GM21529 (cell line): Measurements from ENCODE around the gene GALNTL6.
A peak's percentile ranks its signal among the peaks of the same experiment; 100 is the strongest.

Experiments
- ATAC-seq: cut with Tn5 transposase; IDR thresholded peaks from one replicate; pipeline ENCODE4 v1.9.1; 2021; ENCODE audit not compliant: unreplicated experiment

GALNTL6 gene

DNA sequence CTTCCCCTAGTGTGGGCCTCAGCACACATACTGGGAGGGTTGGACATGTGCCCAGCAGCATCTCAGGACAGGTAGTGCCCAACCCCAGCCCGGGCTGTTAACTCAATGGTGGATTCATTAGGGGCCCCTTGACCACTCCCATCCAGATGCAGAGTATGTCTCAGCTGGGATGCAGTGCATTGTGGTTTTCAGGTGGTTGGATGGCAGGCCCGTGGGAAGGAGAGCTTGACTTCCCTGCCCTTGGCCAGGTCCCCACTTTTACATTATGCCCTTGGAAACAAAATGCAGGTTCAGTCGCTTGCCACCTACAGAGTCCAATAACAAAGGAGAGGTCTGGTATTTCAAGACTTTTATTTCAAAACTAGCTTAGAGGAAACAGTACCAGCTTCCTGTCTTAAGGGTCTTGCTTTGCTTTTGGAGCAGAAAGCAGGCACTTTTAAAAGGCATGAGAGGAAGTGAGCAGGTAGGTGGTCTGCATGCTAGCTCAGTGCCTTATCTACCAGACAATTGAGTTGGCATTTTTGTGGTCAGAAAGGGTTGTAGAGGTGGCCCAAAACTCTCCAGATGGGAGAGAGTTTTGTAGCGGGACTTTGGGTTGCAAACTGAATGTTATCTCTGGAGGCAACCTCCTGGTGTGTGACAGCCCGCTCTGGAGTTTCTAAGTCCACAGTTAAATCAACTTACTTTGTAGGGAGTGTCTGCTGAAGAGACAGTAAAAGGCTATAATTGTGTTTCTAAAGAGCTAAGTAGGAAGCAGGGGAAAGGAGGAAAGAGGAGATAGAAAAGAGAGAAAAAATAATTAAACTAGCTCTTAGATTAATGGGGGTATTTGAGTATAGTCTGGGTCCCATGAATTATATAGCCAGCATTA lies 171.0 kb downstream of the GALNTL6 start:
- ATAC-seq, result no peak

DNA sequence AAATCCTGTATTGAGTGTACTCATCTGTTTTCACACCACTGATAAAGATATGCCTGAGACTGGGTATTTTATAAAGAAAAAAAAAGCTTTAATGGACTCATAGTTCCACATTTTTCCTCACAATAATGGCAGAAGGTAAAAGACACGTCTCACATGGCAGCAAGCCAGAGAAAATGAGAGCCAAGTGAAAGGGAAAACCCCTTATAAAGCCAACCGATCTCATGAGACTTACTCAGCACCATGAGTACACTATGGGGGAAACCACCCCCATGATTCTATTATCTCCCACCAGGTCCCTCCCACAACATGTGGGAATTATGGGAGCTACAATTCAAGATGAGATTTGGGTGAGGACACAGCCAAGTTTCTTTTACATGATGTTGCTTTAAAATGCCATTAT lies 171.9 kb downstream of the GALNTL6 start:
- no peak for ATAC-seq

DNA sequence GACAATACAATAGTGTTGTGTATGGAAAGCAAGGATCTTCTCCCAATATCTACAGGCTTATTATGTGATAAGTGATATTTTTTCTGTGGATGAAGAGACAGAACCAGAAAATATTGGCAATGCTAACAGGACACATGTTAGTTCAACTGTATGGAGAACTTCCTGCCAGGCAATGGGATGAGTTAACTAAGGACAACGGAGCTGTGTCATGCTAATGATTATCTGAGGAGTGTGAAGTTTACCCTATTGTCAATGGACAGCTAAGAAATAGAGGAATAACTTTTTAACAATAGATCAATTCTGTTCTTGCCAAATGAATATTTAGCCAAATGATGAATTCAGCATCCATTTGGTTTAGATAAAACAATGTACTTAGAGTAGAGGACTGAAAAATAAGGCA lies 180.0 kb downstream of the GALNTL6 start:
- no peak for ATAC-seq

DNA sequence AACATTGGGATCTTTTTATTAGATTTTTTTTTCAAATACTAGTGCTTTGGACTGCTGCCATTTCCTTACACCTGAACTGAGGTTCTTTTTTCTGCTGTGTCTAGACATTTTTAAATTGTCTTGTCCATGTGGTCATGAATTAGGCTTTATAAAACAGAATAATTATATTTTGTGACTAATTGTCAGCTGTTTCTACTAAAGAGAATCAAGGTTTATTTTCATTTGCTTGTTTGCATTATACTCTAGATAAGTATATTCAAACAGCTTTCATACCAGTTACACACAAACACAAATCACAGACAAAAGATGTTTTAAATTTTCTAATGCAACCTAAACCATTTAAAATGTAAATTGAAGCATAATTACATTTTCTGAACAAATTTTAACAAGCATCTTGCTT lies 194.7 kb downstream of the GALNTL6 start:
- no peak for ATAC-seq

DNA sequence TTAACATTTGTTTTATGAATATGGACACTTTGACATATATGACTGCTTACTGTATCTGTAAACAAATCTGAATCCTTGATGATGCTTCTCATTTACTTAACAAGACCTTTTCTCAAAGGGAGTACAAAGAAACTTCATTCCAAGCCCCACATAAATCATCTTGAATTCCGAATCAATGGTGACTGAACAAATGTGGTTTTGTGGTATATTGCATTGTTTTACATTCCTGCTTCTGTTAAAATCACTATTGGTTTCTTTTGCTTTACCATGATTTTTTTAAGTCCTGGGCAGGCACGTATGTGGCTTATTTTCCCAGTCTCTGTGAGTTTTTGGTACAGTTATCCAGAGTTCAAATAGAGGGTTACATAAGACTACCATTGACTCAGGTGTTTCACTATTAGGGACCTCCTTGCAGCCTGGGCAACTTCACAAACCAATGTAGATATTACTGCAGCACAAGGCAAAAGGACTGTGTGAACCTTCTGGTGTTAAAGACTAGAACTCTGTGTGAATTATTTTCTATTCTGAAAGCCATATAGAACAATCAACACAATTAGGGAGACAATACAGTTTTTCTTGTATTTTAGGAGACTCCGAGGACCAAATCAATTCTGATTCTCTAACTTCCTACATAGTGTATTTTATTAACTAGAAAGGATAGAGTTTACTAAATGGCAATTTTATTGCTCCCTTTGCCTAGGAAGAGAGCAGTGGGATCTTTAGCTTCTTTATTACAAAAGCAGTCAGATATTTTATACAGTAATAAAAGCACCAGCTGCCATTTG lies 196.4 kb downstream of the GALNTL6 start:
- no peak for ATAC-seq

DNA sequence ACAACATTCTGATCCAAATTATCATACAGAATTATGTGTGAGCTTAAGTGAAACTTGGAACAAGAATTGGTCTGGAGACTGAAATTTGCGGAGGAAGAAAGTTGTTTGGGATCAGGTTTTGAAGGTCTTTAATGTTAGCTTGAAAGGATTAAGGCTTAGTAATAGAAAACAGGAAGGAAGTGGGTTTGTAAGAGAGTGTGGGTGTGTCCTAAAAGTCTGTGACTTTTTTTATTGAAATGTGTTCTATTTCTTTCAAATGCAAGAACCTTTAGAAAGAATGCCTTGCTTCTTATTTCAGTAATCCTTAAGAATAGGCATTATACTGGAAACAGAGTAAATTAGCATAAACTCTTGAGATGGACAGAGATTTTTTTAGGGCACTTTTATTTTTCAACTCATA lies 198.0 kb downstream of the GALNTL6 start:
- no peak for ATAC-seq

DNA sequence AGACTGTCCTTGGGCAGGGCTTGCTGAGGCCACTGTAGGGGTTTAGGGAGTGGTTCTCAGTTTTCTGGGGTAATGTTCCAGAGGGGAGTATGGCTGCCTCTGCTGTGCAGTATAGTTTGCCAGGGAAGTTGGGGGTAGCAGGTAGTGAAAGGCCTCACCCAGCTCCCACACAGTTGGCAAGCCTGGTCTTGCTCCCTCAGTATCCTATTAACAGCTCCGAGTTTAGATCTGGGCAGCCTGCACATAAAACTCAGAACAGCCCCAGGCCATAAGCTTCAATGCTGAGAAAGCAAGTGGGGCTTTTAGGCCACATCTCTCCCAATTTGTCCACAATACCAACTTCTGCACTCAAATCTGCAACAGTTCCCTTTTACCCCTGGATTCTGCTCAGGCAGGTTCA lies 205.2 kb downstream of the GALNTL6 start:
- ATAC-seq, result no peak

DNA sequence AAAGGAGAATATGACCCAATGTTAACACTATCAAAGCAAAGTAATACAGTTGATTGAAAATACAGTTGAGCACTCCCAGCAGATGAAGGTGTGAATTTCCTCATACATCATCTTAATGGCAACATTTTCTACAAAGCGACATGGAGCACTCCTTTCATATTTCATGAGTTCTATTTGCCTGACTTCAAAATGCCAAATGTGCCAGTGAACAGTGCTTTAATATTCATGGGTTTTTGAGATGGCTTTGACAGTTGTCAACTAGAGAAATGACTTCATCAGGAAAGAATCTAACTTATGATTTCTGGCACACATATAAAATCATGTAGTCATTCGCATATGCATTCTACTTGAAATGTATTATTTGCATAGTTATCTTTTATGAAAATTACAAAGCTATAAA lies 222.4 kb downstream of the GALNTL6 start:
- ATAC-seq, result no peak

DNA sequence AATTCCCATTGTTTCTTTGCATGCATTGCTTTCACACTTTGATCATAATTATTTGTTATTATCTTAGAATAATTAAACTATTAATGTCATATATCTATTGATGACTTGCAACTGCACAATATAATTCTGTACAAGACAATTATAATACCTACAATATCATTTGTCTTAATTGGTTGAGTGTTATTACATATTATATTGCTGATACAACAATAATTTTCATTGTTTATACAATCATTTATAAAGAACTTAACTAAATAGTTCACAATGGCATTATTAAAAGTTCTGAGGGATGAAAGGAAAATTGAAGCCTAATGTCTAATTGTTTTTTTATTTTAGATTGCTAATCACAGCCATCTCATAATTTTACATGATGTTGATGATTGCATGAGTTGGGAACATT lies 227.6 kb downstream of the GALNTL6 start:
- ATAC-seq, result no peak

DNA sequence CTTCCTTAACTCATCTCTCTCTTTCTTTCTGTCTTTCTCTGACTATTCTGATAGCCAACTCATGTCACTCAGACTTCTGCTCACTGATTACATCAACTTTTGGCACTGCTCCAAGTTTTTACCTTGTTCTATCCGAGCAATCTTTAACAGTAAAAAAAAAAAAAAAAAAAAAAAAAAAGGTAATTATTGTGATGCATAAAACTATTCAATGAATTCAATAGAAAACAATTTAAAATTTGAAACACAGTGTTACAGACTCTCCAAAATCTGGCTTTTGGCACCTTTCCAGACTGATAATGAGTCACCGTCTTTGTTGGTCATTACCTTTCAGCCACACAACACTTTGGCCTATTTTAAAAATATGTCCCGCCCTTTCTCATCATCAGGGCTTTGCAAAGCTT lies 229.5 kb downstream of the GALNTL6 start:
- no peak for ATAC-seq

DNA sequence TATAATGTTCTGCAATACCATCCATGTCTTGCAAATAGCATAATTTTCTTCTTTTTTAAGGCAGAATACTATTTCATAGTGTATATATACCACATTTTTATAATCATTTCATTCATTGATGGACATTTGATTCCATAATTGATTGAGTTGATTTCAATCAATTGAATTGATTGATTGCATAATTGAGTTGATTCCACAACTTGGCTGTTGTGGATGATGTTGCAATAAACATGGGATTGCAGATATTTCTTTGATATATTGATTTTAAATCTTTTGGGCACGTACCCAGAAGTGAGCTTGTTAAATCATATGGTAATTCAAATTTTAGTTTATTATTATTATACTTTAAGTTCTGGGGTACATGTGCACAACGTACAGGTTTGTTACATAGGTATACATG lies 232.8 kb downstream of the GALNTL6 start:
- ATAC-seq, result no peak

DNA sequence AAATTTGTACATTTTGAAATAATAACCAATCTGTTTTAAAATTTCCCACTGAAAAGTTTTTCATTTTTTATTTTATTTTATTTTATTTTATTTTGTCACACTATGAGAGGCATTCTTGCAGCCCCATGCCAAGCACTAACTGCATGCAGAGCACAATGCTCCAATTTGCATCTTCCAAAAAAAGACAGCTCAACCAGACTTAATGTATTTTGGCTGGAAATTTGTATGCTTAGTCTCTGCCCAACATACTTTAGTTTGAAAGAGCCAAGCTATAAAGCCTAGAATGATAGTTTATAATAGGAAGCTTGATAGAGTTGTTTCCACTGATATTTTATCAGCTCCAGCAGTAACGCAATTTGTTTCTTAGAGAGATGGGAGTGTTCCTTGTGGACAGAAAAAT lies 235.5 kb downstream of the GALNTL6 start:
- ATAC-seq, result no peak

DNA sequence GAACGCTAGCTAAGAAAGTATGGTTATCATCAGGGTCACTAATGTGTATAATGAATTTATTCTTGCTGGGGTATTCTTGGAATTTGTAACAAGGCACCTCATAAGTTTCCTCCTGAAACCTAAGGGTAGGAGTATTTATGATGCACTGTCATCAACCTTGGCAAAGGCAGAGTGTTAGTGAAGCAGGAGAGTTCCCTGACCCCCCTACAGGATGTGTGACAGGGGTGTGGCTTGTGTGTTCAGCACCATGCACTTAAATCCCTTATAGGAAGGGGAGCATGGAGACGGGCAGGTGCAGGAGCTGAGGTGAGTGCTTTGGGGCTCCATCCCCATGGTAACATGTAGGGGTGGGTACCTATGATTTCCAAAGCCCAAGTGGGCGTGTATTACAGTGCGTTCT lies 237.7 kb downstream of the GALNTL6 start:
- ATAC-seq, result no peak

DNA sequence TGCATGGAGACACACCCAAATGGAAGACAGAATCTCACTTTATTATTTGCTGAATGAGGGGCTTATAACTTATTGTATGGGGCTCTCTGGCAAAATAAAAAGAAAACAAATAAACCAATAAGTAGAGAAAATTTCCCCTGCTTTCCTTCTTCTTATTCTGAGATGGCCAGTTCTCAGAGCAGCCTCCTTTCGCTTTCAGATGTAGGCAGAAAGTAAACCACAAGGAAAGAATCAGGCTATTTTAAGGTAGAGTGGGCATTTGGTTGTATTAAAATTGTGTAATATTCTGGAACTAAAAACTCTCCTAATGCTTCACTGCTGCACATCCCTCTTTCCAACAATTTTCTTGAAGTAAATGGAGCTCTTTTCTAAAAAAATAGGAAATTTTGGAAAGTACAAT lies 241.8 kb downstream of the GALNTL6 start:
- peak; percentile 92 for ATAC-seq

DNA sequence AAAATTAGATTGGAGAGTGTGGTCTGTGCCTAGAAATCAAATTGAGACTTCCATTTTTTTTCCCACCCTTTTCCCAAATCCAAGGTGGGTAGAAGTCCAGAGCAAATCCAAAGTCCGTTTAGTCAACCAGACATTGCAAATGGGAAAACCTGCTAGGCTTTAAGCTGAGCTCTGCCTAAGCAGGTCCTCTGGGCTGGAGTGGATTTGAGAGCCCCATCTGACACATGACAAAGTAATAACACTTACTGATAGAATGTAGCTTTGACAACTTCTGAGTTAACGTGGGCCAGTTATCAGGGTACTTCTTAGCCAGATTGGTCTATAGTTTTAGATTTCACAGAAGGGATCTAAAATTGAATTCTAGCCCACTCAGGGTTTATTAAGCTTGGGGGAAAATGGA lies 242.3 kb downstream of the GALNTL6 start:
- no peak for ATAC-seq

DNA sequence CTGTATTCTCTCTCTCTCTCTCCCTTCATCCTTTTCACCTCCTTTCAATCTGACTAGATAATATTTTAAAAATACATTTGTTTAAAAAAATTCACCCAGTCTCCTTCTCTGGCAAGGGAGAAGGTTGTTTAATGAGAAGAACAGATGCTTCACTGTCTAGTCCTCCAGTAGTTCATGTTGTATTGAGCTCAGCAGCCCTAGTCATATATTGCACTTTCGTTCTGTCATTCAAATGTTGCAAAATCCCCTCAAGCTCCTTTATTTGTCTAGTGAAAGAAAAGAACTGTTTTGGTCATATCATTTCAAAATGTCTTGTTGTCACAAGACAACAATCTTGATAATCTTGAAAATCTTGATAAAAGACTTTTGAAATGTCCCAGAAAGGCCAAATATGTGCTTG lies 248.0 kb downstream of the GALNTL6 start:
- peak; percentile 92 for ATAC-seq

DNA sequence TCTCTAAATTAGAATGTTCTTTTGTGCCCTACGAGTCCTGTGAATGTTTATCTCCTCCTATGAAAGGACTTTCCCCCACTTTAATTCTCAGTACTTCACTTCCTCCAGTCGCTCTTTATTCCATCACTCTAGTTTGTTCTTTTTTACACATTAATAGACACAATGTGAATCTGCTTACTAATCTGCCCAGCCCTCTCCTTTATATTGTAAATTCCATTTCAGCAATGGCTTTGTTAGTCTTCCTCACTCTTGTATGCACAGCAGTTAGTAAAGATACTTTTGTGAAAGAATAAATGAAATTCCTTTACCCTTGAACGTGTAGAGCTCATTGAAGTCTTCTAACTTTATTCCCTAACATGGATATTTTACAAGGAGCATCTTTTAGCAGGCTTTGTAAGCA lies 255.3 kb downstream of the GALNTL6 start:
- no peak for ATAC-seq

DNA sequence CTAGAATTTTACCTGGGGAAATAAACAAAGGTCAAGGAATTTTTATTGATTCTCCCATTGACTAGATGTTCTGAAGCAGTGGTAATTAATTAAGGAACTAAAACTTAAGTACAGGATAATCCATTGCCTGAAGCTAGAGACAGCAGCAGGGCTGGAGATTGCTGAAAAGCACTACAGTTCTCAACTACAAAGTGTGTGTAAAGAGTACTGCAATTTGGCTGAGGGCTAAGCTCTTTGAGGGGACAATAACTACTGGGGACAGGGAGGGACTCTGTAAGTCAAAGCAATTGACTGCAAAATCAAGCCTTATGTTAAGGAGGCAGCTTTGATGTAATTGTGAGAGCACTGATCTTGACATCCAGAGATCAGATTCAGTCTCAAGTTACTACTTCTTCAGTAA lies 260.4 kb downstream of the GALNTL6 start:
- ATAC-seq, result no peak

DNA sequence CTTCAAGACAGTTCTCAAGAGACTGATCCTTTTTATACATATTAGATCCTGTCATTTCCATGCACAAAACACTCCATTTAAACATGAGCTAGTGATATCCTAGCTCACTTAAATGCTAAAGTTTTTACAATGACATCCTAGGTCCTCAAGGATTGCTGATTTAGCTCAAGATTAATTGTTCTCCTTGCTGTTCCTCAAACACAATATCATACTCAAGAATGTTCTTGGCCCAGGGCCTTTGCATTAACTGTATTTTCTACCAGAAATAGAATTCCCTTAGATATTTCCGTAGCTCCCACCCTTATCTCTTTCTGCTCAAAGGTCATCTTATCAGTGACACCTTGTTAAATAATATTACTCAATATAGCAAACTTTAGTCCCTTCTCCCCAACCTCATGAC lies 270.1 kb downstream of the GALNTL6 start:
- no peak for ATAC-seq

DNA sequence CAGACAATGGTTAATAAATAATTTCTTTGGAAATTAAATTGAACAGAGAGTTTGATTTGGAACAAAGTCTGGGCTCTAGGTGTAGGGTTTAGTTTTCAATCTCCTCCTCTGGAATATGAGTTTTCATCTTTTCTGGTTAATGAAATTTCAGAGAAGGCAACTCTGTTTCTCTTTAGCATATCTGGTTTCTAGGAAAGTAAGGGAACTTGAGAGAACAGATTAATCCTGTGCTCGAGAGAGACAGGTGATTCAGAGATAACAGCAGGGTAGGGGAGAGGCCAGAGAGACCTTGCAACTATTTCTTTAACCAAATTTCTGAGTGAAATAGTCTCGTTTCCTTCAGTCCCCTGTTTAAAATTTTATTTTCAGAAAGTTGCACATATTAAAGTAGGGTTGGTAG lies 275.4 kb downstream of the GALNTL6 start:
- no peak for ATAC-seq

DNA sequence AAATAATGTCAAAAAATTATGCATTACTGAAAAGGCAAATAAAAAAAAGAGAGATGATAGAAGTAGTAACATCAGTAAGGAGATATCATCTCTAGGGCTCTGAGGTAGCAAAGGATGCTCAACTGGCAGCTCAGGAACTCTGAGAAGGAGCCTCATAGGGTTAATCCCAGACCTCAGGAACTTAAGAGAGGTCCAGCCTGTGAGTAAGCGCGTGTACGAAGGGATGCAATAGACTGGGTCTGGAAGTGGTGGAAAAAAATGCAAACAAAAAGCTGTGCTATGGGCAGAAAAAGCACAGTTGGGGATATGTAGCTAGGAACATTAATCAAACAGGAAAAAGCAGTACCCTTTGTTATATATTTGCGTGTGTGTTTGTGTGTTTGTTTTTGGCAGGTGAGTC lies 282.0 kb downstream of the GALNTL6 start:
- no peak for ATAC-seq

DNA sequence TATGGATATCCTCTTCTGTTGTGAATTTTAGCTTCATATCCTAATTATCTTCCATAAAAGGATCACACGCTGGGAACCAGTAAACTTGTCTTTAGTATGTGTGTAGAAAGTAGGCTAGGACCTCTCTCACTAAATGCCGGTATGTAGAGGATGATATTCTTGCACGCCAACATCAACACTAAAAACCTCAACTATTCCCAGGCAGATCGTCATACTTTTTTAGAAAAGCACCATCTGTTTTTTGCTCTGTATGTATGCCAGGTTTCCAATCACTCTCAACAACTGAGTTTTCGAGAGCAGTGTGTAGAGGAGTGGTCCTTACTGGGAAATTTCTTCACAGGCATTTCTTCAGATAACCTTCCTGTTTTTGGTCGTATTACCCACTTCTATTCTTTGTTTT lies 283.6 kb downstream of the GALNTL6 start:
- no peak for ATAC-seq
